ENCODE measurements around the gene ATP11B.

DNA sequence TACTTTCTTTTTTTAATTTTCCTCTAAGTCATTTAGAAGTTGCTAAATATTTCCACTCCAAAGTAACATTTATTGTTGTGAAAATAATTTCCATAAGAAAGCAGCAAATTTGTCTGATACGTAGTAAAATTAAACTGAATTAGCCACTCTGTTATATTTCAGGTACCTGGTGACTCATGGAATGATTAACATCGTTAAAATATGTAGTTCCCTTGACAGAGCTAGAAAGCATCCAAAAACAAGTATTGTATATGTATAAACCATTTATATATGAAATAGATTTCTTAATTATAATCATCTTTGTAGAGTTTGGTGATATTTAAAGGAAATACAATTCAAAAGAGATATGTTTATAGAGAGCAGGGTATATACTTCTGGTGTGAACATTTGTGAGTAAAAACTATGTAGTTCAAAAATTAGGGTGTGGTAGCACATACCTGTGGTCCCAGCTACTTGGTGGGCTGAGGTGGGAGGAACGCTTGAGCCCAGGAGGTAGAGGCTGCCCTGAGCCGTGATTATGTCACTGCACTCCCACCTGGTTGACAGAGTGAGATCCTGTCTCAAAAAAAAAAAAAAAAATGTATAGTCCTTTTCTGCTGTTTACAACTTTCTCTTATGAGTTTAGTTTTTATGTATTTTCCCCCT, 36.6 kb downstream of the ATP11B start:
- TF ChIP-seq, protein P1, sequence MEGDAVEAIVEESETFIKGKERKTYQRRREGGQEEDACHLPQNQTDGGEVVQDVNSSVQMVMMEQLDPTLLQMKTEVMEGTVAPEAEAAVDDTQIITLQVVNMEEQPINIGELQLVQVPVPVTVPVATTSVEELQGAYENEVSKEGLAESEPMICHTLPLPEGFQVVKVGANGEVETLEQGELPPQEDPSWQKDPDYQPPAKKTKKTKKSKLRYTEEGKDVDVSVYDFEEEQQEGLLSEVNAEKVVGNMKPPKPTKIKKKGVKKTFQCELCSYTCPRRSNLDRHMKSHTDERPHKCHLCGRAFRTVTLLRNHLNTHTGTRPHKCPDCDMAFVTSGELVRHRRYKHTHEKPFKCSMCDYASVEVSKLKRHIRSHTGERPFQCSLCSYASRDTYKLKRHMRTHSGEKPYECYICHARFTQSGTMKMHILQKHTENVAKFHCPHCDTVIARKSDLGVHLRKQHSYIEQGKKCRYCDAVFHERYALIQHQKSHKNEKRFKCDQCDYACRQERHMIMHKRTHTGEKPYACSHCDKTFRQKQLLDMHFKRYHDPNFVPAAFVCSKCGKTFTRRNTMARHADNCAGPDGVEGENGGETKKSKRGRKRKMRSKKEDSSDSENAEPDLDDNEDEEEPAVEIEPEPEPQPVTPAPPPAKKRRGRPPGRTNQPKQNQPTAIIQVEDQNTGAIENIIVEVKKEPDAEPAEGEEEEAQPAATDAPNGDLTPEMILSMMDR (conservative IDR thresholded peaks at IDR 0.05; ENCODE audit: low read depth in 2 of 2), result no peak
- TF ChIP-seq EZH2phosphoT487 (IDR thresholded peaks at IDR 0.05; ENCODE audit: unreplicated experiment) (no peak), POLR2AphosphoS5 (IDR thresholded peaks at IDR 0.05; ENCODE audit: low read depth) (no peak), STAT1 (IDR thresholded peaks at IDR 0.05; ENCODE audit: unreplicated experiment) (no peak), EZH2 (IDR thresholded peaks at IDR 0.05; ENCODE audit: low read depth, unreplicated experiment) (no peak), NANOG (IDR thresholded peaks at IDR 0.05; ENCODE audit: borderline replicate concordance) (no peak), JUNB (IDR thresholded peaks at IDR 0.05; ENCODE audit: unreplicated experiment) (no peak), CREB1 (CRISPR knock-in tag; IDR thresholded peaks at IDR 0.05; ENCODE audit: low read depth) (no peak), ZNF114 (CRISPR knock-in tag; IDR thresholded peaks at IDR 0.05) (no peak)
- TF ChIP-seq, protein P2, sequence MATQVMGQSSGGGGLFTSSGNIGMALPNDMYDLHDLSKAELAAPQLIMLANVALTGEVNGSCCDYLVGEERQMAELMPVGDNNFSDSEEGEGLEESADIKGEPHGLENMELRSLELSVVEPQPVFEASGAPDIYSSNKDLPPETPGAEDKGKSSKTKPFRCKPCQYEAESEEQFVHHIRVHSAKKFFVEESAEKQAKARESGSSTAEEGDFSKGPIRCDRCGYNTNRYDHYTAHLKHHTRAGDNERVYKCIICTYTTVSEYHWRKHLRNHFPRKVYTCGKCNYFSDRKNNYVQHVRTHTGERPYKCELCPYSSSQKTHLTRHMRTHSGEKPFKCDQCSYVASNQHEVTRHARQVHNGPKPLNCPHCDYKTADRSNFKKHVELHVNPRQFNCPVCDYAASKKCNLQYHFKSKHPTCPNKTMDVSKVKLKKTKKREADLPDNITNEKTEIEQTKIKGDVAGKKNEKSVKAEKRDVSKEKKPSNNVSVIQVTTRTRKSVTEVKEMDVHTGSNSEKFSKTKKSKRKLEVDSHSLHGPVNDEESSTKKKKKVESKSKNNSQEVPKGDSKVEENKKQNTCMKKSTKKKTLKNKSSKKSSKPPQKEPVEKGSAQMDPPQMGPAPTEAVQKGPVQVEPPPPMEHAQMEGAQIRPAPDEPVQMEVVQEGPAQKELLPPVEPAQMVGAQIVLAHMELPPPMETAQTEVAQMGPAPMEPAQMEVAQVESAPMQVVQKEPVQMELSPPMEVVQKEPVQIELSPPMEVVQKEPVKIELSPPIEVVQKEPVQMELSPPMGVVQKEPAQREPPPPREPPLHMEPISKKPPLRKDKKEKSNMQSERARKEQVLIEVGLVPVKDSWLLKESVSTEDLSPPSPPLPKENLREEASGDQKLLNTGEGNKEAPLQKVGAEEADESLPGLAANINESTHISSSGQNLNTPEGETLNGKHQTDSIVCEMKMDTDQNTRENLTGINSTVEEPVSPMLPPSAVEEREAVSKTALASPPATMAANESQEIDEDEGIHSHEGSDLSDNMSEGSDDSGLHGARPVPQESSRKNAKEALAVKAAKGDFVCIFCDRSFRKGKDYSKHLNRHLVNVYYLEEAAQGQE (IDR thresholded peaks at IDR 0.05; ENCODE audit: unreplicated experiment), result no peak
- TF ChIP-seq, protein P3, sequence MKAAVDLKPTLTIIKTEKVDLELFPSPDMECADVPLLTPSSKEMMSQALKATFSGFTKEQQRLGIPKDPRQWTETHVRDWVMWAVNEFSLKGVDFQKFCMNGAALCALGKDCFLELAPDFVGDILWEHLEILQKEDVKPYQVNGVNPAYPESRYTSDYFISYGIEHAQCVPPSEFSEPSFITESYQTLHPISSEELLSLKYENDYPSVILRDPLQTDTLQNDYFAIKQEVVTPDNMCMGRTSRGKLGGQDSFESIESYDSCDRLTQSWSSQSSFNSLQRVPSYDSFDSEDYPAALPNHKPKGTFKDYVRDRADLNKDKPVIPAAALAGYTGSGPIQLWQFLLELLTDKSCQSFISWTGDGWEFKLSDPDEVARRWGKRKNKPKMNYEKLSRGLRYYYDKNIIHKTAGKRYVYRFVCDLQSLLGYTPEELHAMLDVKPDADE (IDR thresholded peaks at IDR 0.05), result no peak
